H1 (cell line): ENCODE measurements around the gene IL5. TPM values are rescaled to one million over a fixed set of nuclear protein-coding genes. Genes with fewer than 3 reads are reported as not detected.

Source experiments
- GABPA ChIP-seq: IDR thresholded peaks from 2 replicates; pipeline ENCODE4 v1.6.1; 2011; ENCODE audit warnings: mild to moderate bottlenecking, low read length, moderate library complexity, borderline replicate concordance; ENCODE audit not compliant: insufficient read depth
- polyA plus RNA-seq, 7 experiments: library from polyadenylated mRNA; depleted of rRNA in 3 of 7; stranded (reverse) in 5 of 7; unstranded in 2 of 7; fragments of >200 nt in 5 of 7; fragments of 200-250 nt in 2 of 7; gene quantifications; 1 replicate in 5 of 7; 2 replicates in 1 of 7; 4 replicates in 1 of 7; pipeline versions ENCODE4 v1.2.1 to v1.2.3, GENCODE V29; 2011 to 2013; ENCODE audit warnings: missing spikeins in 2 of 7, mixed read lengths in 2 of 7
- total RNA-seq: library from RNA; stranded (reverse); fragmentation: NEBNext Ultra II Directional; extraction: Animal tissue kit (Norgen Biotek cat#: 25700); gene quantifications from 2 replicates; pipeline ENCODE4 v1.2.1, GENCODE V29; 2021

The IL5 gene
- total and polyA plus RNA-seq, 2 of the 8 experiments (the other 6 are each of a cell fraction or from before 2014, with no cell fraction given), result not detected

DNA sequence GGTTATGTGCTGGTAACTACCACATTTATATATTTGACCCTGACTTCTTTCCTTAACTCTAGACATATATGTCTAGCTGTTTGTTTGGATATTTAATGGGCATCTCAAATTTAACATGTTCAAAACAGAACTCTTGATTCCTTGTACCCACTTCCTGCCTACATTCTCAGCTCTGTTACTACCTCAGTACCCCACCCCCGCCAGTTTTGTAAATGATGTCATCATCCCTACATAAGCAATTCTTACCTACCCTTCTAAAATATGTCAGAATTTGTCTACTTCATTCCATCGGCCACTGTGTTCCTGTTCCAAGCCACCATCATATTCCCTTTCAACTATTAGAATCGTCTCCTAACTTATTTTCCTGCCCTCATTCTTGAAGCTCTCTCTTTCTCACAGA lies 18.3 kb upstream of the IL5 start (continued):
- TF ChIP-seq GABPA, result no peak
